HG03469 (cell line): ENCODE measurements around the gene ZNF609.
"Not testable (repeated sequence)": the region's sequence is repeated elsewhere in the genome, so short reads cannot be mapped to it uniquely, and the experiment has no call there.

Experiments used
- ATAC-seq: cut with Tn5 transposase; IDR thresholded peaks from one replicate; pipeline ENCODE4 v1.9.1; 2021; ENCODE audit warnings: mild to moderate bottlenecking, moderate library complexity, moderate number of reproducible peaks; ENCODE audit not compliant: unreplicated experiment

ZNF609 gene

DNA sequence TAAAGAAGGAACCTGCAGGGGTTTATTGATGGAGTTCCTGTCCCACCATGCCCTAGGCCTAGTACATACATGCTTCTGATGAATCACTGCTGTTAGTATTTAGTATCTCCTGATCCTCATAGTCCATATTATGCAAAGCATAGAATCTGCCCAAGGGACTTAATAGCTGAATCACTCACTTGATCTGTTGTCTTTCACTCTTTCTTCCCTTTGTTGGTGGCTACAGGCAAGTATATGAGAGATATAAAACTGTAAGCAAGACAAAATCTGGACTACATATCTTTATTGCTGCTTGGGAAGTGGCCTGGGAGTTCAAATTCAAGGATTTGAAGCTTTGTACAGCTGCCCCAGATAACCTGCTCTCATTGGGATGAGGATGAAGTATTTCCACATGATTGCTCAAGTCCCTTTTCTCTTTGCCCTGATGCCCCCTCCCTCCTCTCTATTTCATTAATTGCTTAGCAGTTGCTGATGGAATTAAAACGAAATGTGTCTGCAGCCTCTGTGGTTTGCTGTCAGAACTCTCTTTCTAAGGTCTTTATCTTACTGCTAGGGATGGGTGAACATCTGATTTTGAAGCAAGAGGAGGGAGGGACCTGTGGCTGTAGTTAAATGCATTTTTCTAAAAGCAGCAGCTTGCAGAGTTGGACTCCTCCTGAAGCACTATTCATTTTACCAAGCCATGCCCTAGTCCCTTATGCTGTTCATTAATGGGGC, 114.1 kb downstream of the ZNF609 start:
- ATAC-seq: no peak

DNA sequence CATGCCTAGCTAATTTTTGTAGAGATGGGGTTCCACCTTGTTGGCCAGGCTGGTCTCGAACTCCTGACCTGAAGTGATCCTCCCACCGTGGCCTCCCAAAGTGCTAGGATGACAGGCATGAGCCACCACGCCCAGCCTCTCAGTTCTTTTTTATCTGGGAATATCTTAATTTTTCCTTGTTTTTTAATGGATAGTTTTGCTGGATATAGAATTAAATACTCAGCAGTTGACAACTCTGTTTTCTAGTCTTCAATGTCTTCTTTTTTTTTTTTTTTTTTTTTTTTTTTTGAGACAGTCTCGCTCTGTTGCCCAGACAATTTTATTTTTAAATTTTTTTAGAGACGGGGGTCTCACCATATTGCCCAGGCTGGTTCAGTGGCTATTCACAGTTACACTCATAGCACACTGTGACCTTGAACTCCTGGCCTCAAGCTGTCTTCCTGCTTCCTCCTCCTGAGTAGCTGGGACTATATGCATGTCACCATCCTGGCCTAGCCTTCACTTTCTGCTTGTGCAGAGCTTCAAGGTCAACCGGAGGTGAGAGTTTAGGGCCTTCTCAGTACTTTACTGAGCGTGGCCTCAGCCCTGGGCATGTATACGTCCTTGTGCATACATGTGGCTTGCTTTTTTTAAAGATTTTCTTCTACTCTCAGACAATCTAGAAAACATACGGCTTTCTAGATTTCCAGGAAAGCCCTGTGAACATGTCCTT, 120.5 kb downstream of the ZNF609 start:
- no peak for ATAC-seq

DNA sequence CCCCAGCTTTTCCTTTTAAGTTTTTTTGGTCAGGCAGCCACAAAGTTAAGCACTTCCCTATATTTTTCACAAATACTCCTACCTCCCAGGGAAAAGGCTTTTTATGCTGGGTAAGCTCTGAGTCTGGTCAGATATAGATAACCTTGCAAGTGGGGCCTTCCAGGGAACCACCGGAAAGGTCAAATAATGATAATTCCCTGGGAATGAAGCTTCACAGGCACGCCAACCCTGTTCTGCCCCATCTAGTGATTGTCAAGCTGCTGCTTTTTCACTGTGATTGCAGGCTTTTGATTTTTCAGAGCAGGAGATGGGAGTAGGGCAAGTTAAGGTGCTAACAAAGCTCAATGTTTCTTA, 121.0 kb downstream of the ZNF609 start:
- no peak for ATAC-seq

DNA sequence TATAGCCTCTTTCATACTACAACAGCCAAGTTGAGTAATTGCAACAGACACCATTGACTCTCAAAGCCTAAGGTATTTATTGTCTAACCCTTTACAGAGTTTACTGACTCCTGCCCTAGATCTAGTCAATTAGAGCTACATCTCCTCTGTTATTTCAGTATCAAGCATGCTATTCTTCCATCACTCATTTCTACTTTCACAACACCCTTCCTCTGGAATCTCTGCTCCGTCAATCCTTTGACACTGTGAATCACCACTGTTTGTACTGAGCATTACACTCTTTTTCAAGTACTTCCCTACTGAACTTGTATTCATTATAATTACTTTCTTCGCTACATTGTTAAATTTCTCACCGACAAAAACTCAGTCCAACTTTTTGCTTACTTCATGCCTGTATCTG, 121.8 kb downstream of the ZNF609 start:
- ATAC-seq: no peak

DNA sequence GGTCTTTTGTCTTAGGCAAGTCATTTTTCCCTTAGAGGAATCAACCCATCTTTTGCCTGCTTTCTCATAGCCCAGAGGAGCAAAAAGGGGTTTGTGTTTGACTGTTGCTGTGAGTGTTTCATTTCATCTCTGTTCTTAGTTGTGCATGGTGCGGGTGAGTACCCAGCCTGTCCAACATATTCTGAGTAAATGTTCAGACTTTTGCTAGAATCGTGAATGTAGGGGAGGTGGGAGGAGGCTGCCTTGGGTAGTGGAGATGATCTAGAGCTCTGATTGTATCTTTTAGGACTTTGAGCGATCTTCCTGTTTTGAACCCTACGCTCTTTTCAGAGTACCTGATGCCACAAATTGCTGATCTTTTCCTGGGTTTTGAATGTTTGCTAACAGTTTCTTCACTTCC, 123.1 kb downstream of the ZNF609 start:
- no peak for ATAC-seq

DNA sequence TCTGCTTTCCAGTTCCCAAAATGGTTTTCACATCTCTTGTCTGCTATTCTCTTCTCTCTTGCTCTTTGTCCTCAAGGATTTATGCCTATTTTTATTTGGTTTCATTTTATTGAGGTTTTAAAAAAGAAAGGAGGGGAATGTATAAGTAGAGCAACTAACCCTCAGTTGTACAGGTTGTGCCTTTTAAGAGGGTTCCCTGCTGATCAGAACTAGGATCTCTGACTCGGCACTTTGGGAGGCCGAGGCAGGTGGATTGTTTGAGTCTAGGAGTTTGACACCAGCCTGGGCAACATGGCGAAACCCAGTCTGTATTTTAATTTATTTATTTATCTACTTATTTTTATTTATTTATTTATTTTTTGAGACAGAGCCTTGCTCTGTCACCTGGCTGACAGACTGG, 123.6 kb downstream of the ZNF609 start:
- ATAC-seq: no peak

DNA sequence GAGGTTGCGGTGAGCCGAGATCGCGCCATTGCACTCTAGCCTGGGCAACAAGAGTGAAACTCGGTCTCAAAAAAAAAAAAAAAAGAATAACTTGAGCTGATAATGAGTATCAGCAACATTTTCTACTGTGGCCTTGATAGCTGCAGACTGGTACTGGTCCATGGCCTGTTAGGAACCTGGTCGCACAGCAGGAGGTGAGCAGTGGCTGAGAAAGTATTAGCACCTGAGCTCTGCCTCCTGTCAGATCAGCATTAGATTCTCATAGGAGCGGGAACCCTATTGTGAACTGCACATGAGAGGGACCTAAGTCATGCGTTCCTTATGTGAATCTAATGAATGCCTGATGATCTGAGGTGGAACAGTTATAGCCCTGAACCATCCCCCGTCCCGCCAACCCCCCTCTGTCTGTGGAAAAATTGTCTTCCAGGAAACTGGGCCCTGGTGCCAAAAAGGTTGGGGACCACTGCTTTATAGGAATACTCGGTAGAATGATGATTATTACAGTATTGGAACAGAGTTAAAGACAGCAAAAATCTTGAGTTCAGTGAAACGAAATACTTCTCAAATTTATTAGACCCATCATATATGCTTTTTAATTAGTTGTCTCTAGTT, 126.0 kb downstream of the ZNF609 start:
- no peak for ATAC-seq

DNA sequence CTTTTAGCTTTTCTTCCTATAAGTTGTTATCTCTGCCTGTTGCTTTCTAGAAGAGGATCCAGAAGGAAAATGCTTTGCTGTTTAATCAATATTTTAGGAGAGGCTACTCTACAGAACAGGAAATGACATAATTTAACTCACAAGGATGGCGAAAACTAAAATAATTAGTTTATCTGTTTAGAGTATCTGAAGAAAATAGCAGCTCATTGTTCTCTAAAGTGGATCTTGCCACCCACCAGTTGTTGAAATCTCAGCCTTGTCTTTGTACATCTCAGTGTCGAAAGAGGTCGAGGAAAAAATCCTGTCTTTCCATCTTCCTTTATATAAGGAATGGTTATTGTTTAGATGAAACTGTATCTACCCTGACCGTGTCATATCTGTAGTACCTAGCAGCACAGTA, 126.6 kb downstream of the ZNF609 start:
- no peak for ATAC-seq

DNA sequence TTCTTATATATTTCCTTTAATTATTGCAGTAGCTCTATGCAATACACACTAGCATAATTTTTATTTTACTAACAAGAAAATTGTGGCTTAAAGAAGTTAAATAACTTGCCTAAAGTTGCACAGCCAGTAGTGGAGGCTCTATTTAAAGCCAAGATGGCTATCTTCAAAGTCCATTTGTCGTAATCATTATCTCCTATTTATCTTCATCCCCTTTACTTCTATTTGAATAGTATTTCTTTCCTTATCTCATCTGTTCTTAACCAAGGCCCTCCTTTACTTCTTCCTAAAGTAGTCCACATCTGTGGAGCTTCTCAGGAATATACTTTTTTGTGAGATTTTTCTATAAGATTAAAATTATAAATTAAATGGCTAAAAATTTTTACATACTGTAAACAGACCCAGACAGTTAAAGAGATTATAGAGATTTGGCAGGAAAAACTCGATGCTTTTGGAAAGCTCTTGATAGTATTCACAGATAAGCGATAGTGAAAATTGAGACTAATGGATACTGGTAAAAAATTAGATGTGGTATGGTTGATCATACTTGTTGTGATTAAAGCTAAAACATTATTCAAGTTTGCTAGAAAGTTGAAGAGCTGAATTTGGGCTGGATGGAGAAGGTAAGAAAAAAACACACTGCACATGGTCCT, 129.2 kb downstream of the ZNF609 start:
- no peak for ATAC-seq

DNA sequence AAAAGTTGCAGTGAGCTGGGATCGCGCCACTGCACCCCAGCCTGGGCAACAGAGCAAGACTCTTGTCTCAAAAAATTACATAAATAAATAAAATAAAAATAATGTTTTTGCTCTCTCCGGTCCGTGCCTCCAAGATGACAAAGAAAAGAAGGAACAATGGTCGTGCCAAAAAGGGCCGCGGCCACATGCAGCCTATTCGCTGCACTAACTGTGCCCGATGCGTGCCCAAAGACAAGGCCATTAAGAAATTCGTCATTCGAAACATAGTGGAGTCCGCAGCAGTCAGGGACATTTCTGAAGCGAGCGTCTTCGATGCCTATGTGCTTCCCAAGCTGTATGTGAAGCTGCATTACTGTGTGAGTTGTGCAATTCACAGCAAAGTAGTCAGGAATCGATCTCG, 132.5 kb downstream of the ZNF609 start:
- ATAC-seq: not testable (repeated sequence)

DNA sequence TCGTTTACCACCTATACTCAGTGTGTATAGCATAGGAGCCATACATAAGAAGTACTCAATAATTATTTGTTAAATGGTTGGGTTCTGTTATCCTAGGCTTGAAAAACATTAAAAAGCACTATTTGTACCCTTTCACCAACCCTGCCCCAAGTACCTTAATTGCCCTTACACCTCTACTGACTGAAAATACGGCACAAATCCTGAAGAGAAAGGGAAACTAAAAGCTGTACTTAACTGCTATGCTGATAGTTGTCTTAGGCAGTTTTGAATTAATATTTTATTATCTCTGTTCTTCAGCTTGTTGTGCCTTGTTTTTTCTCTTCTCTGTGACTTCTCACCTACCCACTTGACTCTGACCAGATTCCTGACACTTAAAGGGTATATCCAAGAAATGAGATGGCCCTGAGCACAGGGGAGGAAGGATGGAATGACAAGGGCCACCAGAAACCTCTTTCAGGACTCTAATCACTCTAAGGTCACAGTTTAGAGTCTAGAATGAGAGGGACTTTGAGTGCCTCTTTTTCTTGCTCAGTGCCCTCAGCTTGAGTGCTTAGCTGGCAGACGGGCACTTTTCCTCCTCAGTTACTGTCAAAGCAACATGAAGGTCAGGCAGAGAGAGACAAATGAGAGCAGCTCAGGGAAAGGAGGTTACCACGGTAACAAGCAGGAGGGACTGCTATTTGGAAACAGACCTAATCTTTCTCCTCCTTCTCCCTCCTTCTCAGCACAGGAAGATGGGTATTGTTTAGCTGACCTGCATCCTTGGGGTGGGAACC, 136.5 kb downstream of the ZNF609 start:
- ATAC-seq: no peak

DNA sequence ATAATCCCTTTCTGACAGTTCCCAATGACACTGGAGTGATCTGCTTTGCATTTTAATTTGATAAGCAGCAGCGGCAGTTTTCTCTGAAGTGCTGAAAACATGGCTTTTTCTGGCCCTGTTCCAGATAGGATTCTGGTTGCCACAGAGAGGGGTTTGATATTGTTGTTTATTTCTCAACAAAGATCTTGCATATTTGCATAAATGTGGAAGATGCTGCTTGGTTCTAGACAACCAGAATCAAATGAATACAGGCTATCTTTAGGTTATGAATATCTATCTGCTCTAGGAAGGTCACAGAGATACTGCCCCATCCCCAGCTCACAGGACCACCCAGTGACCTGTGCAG, 137.1 kb downstream of the ZNF609 start:
- ATAC-seq: no peak

DNA sequence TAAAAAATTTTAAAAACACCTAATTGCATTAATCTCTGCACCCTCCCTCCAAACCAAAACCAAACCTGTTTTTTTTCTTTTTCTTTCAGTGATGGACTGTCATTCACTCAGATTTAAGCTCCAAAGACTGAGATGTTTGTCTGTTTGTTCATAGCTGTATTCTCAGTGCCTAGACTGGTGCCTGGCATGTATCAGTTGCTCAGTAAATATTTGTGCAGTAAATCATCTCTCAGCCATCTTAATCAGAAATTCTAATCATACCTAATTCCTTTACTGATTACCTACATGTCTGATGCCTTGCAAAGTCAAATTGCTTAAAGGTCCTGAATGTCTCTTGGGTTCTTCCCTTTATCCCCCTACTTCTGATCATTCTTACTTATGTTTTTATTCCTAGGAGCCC, 138.8 kb downstream of the ZNF609 start:
- no peak for ATAC-seq

DNA sequence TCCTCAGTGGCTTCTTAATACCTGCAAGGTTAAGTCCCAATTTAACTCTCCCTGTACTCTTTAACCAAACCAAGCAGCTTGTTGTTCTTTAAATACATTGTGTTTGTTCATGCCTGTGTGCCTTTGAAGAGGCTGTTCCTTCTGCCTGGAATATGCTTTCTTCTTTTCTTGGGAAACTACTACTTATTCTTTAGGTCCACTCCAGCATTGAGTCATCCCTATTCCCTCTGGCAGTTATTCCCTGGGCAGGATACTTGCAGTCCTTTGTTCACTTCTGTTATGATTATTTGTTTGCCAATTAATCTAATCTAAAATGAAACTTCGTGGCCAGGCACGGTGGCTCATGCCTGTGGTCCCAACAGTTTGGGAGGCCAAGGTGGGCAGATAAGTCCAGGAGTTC, 139.3 kb downstream of the ZNF609 start:
- no peak for ATAC-seq

DNA sequence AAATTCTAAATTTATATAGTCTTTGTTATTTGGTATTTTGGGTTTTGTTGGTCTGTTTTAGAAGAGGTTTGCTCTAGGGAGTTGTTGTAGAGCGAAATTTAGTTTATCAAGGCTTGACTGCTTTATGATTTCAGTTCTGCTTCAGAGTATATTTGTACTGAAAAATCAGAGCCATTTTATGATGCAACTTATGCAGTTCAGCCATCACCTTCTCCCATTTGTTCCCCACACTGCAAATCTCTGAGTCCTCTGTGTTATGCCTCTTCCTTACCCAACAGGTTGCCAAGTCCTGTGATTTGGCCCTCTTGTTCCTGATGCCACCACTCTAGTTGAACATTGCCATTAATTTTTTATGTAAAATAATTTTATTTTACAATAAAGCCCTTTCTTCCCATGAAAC, 140.4 kb downstream of the ZNF609 start:
- no peak for ATAC-seq

DNA sequence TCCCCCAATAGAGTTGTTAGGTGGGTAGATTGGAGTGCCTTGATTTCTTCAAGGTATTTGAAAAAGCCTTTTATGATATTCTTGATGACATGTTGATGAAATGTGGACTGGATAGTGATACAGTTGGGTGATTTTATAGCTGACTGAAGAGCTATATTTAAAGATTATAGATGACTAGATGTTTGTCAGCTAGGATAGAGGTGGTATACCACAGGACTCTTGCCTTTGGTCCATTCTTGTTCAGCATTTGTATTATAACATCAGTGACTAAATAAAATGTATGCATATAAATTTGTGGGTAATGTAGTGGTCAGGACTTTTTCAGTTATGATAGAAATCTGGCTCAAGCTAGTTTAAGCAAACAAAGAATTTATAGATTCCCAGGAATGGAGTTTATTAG, 143.9 kb downstream of the ZNF609 start:
- ATAC-seq: no peak

DNA sequence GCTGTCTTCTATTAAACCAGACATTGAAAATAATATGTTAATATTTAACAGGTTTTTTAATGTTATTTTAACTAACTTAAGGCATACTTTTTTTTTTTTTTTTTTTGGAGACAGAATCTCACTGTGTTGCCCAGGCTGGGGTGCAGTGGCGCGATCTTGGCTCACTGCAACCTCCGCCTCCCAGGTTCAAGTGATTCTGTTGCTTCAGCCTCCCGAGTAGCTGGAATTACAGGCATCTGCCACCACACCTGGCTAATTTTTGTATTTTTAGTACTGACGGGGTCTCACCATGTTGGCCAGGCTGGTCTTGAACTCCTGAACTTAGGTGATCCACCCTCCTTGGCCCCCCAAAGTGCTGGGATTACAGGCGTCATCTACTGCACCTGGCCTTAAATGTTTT, 147.0 kb downstream of the ZNF609 start:
- not testable (repeated sequence) for ATAC-seq

DNA sequence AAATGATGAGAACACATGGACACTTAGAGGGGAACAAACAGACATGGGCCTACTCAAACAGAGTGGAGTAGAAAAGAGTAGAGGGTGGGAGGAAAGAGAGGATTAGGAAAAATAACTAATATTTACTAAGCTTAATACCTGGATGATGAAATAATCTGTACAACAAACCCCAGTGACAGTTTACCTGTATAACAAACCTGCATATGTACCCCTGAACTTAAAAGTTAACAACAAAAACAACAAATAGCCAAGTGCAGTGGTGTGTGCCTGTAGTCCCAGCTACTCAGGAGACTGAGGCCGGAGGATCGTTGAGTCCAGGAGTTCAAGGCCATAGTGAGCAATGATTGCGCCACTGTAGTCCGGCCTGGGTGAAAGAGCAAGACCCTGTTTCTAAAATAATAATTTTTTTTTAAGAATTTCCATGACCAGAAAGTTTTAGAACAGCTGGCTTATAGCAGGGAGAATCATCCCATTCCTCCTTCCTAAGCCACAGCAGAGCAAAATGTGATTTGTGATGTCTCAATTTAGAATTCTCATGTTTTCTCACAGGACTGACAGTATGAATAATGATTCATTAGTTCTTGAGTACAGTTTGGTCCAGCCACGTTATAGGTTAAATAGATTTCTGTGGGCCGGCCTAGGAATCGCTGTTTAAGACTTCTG, 150.0 kb downstream of the ZNF609 start:
- no peak for ATAC-seq

DNA sequence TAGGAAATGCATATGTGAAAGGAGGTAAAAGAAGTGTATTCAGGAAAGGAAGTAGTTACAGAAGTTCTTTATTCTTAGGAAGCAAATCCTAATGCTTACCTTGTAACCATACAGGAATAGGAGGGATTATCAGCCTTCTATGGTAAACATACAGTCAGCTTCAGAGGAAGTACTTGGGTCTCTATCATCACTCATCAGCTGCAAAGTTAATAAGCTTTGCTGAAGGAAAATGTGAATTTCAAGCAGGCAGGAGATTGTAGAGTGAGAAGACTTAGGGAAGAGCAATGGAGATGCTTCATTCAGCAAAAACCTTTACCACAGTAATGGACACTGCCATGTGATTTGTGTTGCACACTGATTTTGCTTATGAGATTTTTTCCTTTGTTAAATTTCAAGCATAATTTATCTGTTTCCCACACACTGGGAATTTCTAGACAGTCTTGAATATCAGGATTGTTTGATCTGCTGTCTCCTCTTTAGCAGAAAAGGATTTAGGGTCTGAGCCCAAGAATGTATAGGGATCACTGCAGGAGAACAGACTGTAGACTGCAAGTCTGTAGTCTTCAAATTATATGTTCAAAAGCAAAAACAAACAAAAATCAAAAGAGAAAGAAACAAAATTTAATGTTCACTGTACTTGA, 150.8 kb downstream of the ZNF609 start:
- no peak for ATAC-seq

DNA sequence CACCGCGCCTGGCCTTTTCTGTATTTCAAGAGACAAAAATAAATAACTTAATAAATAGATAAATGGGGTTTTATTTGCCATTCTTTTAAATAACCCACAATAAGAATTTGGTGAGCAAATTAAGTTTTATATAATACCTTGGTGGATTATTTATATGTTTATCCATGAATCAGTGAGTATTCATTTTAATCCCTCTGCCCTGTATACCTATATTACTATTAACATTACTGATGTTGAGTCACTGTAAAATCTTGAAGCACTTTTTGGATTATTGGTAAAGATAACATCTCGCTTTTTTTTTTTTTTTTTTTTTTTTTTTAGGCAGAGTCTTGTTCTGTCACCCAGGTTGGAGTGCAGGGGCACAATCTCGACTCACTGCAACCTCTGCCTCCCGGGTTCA, 154.1 kb downstream of the ZNF609 start:
- no peak for ATAC-seq
